WTC11 (cell line): Measurements from ENCODE around the gene SEMA4D.

ENCODE experiments used
- NR3C1 ChIP-seq: sonication (generic); formaldehyde crosslinking; conservative IDR thresholded peaks from 2 replicates; pipeline ENCODE4 v1.8.1; 2023; ENCODE audit warnings: low read depth, mild to moderate bottlenecking, missing genetic modification reagents
- RELA ChIP-seq: sonication (generic); formaldehyde crosslinking; IDR thresholded peaks from 2 replicates; pipeline ENCODE4 v1.8.1; 2022; ENCODE audit warnings: missing genetic modification reagents, mild to moderate bottlenecking, borderline replicate concordance
- SP1 ChIP-seq: sonication (generic); formaldehyde crosslinking; conservative IDR thresholded peaks from 2 replicates; pipeline ENCODE4 v1.8.1; 2022; ENCODE audit warnings: missing genetic modification reagents
- USF2 ChIP-seq: sonication (generic); formaldehyde crosslinking; IDR thresholded peaks from 2 replicates; pipeline ENCODE4 v1.8.1; 2023; ENCODE audit warnings: mild to moderate bottlenecking, missing genetic modification reagents, moderate library complexity
- ZMAT4 ChIP-seq: fragments of 250-450 bp; sonication (Bioruptor Pico); IDR thresholded peaks from 2 replicates; pipeline ENCODE4 v1.9.0; 2021; ENCODE audit warnings: mild to moderate bottlenecking
- ZNF121 ChIP-seq: sonication (generic); formaldehyde crosslinking; IDR thresholded peaks from 2 replicates; pipeline ENCODE4 v1.8.0; 2023; ENCODE audit warnings: missing genetic modification reagents
- ZNF317 ChIP-seq: sonication (generic); formaldehyde crosslinking; IDR thresholded peaks from 2 replicates; pipeline ENCODE4 v1.8.1; 2023; ENCODE audit warnings: low read depth, mild to moderate bottlenecking, moderate library complexity, missing genetic modification reagents, borderline replicate concordance
- ZNF512 ChIP-seq: sonication (generic); formaldehyde crosslinking; IDR thresholded peaks from 2 replicates; pipeline ENCODE4 v1.8.1; 2022; ENCODE audit warnings: missing genetic modification reagents, borderline replicate concordance
- TF ChIP-seq, protein P1 (sequence below): fragments of 200-600 bp; IDR thresholded peaks from 2 replicates; pipeline ENCODE4 v1.8.0; 2022; ENCODE audit warnings: antibody characterized with exemption
- TF ChIP-seq, protein P2 (sequence below): sonication (generic); formaldehyde crosslinking; conservative IDR thresholded peaks from 2 replicates; pipeline ENCODE4 v1.8.1; 2022; ENCODE audit warnings: mild to moderate bottlenecking, missing genetic modification reagents
- TF ChIP-seq, protein P3 (sequence below): sonication (generic); formaldehyde crosslinking; IDR thresholded peaks from 2 replicates; pipeline ENCODE4 v1.8.1; 2023; ENCODE audit warnings: mild to moderate bottlenecking, missing genetic modification reagents

GRCh38 chr9:89425921-89426383 is 72.0 kb downstream of the SEMA4D start:
- TF ChIP-seq ZMAT4 (CRISPR knock-in tag) (no peak), RELA (CRISPR knock-in tag) (no peak), ZNF317 (CRISPR knock-in tag) (no peak), SP1 (CRISPR knock-in tag) (no peak), USF2 (CRISPR knock-in tag) (no peak), ZNF512 (CRISPR knock-in tag) (no peak), NR3C1 (CRISPR knock-in tag) (no peak), ZNF121 (CRISPR knock-in tag) (no peak)
- TF ChIP-seq, protein P1, sequence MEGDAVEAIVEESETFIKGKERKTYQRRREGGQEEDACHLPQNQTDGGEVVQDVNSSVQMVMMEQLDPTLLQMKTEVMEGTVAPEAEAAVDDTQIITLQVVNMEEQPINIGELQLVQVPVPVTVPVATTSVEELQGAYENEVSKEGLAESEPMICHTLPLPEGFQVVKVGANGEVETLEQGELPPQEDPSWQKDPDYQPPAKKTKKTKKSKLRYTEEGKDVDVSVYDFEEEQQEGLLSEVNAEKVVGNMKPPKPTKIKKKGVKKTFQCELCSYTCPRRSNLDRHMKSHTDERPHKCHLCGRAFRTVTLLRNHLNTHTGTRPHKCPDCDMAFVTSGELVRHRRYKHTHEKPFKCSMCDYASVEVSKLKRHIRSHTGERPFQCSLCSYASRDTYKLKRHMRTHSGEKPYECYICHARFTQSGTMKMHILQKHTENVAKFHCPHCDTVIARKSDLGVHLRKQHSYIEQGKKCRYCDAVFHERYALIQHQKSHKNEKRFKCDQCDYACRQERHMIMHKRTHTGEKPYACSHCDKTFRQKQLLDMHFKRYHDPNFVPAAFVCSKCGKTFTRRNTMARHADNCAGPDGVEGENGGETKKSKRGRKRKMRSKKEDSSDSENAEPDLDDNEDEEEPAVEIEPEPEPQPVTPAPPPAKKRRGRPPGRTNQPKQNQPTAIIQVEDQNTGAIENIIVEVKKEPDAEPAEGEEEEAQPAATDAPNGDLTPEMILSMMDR = no peak
- TF ChIP-seq, protein P2, sequence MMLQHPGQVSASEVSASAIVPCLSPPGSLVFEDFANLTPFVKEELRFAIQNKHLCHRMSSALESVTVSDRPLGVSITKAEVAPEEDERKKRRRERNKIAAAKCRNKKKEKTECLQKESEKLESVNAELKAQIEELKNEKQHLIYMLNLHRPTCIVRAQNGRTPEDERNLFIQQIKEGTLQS (CRISPR knock-in tag) = no peak
- TF ChIP-seq, protein P3, sequence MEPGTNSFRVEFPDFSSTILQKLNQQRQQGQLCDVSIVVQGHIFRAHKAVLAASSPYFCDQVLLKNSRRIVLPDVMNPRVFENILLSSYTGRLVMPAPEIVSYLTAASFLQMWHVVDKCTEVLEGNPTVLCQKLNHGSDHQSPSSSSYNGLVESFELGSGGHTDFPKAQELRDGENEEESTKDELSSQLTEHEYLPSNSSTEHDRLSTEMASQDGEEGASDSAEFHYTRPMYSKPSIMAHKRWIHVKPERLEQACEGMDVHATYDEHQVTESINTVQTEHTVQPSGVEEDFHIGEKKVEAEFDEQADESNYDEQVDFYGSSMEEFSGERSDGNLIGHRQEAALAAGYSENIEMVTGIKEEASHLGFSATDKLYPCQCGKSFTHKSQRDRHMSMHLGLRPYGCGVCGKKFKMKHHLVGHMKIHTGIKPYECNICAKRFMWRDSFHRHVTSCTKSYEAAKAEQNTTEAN (CRISPR knock-in tag) = no peak
